H1 (cell line): ENCODE measurements around the gene BCAR3. TPM values are rescaled to one million over a fixed set of nuclear protein-coding genes. Genes with fewer than 3 reads are reported as not detected.

ENCODE experiments used
- CTCF ChIA-PET: fragments of 300-600 bp; sonication (Branson Sonifier 250); formaldehyde crosslinking; loops from one replicate; lab custom pipeline; 2021; ENCODE audit not compliant: partially characterized antibody; lab: Charles Lee
- POLR2A ChIA-PET: fragments of 300-600 bp; sonication (Branson Sonifier 250); formaldehyde crosslinking; loops from one replicate; lab custom pipeline; 2021; ENCODE audit warnings: inconsistent platforms; ENCODE audit not compliant: partially characterized antibody; lab: Charles Lee
- DNase-seq, 2 experiments: peaks; one replicate each; pipeline versions ENCODE4 v3.0.0 to v3.0.0-alpha.2; 2010 to 2022; ENCODE audit warnings: low spot score in 2 of 2, low read depth in 1 of 2, mixed read lengths in 1 of 2
- FAIRE-seq: peaks from 2 replicates; lab custom pipeline; 2011; peaks lifted over from hg19 to GRCh38; lab: Jason Lieb, UNC
- H2AFZ ChIP-seq: 2 replicates; pipeline ENCODE4 v1.8.1; 2012; ENCODE audit warnings: low read length, inconsistent platforms
- H2AK5ac ChIP-seq: 2 replicates; pipeline ENCODE4 v1.6.1; 2013; ENCODE audit warnings: low read depth, low read length
- H2BK120ac ChIP-seq: replicated peaks from 2 replicates; pipeline ENCODE3; 2013; ENCODE audit warnings: low read depth, low read length, inconsistent platforms
- H2BK12ac ChIP-seq: 2 replicates; pipeline ENCODE4 v1.6.1; 2013; ENCODE audit warnings: low read depth, low read length
- H2BK15ac ChIP-seq: 2 replicates; pipeline ENCODE4 v1.6.1; 2013; ENCODE audit warnings: low read length
- H2BK20ac ChIP-seq: 2 replicates; pipeline ENCODE4 v1.6.1; 2013; ENCODE audit warnings: low read length
- H2BK5ac ChIP-seq: 2 replicates; pipeline ENCODE4 v1.6.1; 2013; ENCODE audit warnings: low read depth, low read length
- H3K14ac ChIP-seq: 2 replicates; pipeline ENCODE4 v1.6.1; 2013; ENCODE audit warnings: inconsistent platforms; ENCODE audit not compliant: insufficient read length
- H3K18ac ChIP-seq: 2 replicates; pipeline ENCODE4 v1.6.1; 2013; ENCODE audit warnings: low read length; ENCODE audit errors: extremely low read depth
- H3K23ac ChIP-seq: 2 replicates; pipeline ENCODE4 v1.6.1; 2013; ENCODE audit warnings: inconsistent platforms; ENCODE audit not compliant: insufficient read length
- H3K23me2 ChIP-seq: 2 replicates; pipeline ENCODE4 v1.6.1; 2013; ENCODE audit warnings: low read depth, low read length
- H3K27ac ChIP-seq: 2 replicates; pipeline ENCODE4 v1.6.1; 2011; ENCODE audit warnings: low read depth, low read length, inconsistent platforms
- H3K27me3 ChIP-seq, 4 experiments: replicated peaks in 1 of 4; 1 replicate in 1 of 4; 2 replicates in 3 of 4; pipeline versions ENCODE4 v1.6.1 to v1.8.1; 2011 to 2013; ENCODE audit warnings: low read length in 3 of 4, mild to moderate bottlenecking in 3 of 4, inconsistent platforms in 2 of 4, mixed read lengths in 2 of 4, moderate library complexity in 1 of 4; ENCODE audit not compliant: control insufficient read depth in 3 of 4, insufficient read depth in 3 of 4; ENCODE audit errors: extremely low read depth in 1 of 4
- H3K36me3 ChIP-seq, 4 experiments: 2 replicates each; pipeline versions ENCODE4 v1.6.1 to v1.8.1; 2011 to 2013; ENCODE audit warnings: mild to moderate bottlenecking in 4 of 4, low read length in 3 of 4, moderate library complexity in 2 of 4, control low read depth in 1 of 4, inconsistent platforms in 1 of 4; ENCODE audit not compliant: insufficient read depth in 4 of 4, control insufficient read depth in 2 of 4
- H3K4ac ChIP-seq: replicated peaks from 2 replicates; pipeline ENCODE3; 2013; ENCODE audit warnings: low read length, low read depth, mixed read lengths, inconsistent platforms; ENCODE audit not compliant: insufficient read length
- H3K4me1 ChIP-seq, 4 experiments: replicated peaks in 1 of 4; 1 replicate in 1 of 4; 2 replicates in 3 of 4; pipeline versions ENCODE4 v1.6.1 to v1.8.1; 2011 to 2013; ENCODE audit warnings: low read length in 3 of 4, inconsistent platforms in 2 of 4, mixed read lengths in 1 of 4; ENCODE audit not compliant: insufficient read depth in 4 of 4, control insufficient read depth in 3 of 4
- H3K4me2 ChIP-seq, 2 experiments: 2 replicates each; pipeline versions ENCODE4 v1.6.1 to v1.8.1; 2011 to 2013; ENCODE audit warnings: low read depth in 2 of 2, low read length in 2 of 2, control low read depth in 1 of 2, inconsistent platforms in 1 of 2, mild to moderate bottlenecking in 1 of 2; ENCODE audit not compliant: insufficient read depth in 1 of 2
- H3K4me3 ChIP-seq, 4 experiments: fragments of 200-600, 300-600 bp in 1 of 4; sonication (generic), shearing (Covaris generic), sonication (Bioruptor Twin) in 1 of 4; 2 replicates each; pipeline versions ENCODE4 v1.5.1 to v1.8.1; 2011 to 2016; ENCODE audit warnings: low read length in 4 of 4, low read depth in 3 of 4, control low read depth in 2 of 4, inconsistent platforms in 2 of 4, mild to moderate bottlenecking in 2 of 4, mixed read lengths in 1 of 4, moderate library complexity in 1 of 4; ENCODE audit not compliant: insufficient read depth in 2 of 4; ENCODE audit errors: extremely low read depth in 1 of 4
- H3K56ac ChIP-seq: replicated peaks from 2 replicates; pipeline ENCODE3; 2013; ENCODE audit warnings: low read depth, mild to moderate bottlenecking, mixed read lengths, low read length, inconsistent platforms; ENCODE audit not compliant: insufficient read length
- H3K79me1 ChIP-seq: 2 replicates; pipeline ENCODE4 v1.6.1; 2013; ENCODE audit warnings: low read depth, low read length, control low read depth
- H3K79me2 ChIP-seq, 2 experiments: 2 replicates each; pipeline versions ENCODE4 v1.6.1 to v1.8.1; 2012 to 2013; ENCODE audit warnings: low read length in 2 of 2, mild to moderate bottlenecking in 2 of 2, inconsistent platforms in 1 of 2; ENCODE audit not compliant: insufficient read depth in 2 of 2, control insufficient read depth in 1 of 2
- H3K9ac ChIP-seq, 4 experiments: replicated peaks in 1 of 4; 1 replicate in 1 of 4; 2 replicates in 3 of 4; pipeline versions ENCODE4 v1.6.1 to v1.8.1; 2011 to 2013; ENCODE audit warnings: low read depth in 3 of 4, low read length in 3 of 4, control low read depth in 2 of 4, mild to moderate bottlenecking in 2 of 4, moderate library complexity in 2 of 4, inconsistent platforms in 1 of 4; ENCODE audit errors: extremely low read depth in 1 of 4
- H3K9me3 ChIP-seq, 2 experiments: 2 replicates each; pipeline versions ENCODE4 v1.6.1 to v1.8.1; 2012 to 2013; ENCODE audit warnings: mild to moderate bottlenecking in 2 of 2, moderate library complexity in 2 of 2, control low read depth in 1 of 2, inconsistent platforms in 1 of 2, low read depth in 1 of 2, low read length in 1 of 2, mixed read lengths in 1 of 2; ENCODE audit not compliant: insufficient read depth in 2 of 2
- H4K20me1 ChIP-seq, 2 experiments: replicated peaks in 1 of 2; 2 replicates each; pipeline versions ENCODE3 to v1.8.1; 2011 to 2013; ENCODE audit warnings: inconsistent platforms in 2 of 2, low read length in 2 of 2, mild to moderate bottlenecking in 1 of 2; ENCODE audit not compliant: insufficient read depth in 2 of 2, control insufficient read depth in 1 of 2
- H4K5ac ChIP-seq: 2 replicates; pipeline ENCODE4 v1.6.1; 2013; ENCODE audit warnings: low read length, low read depth, mixed read lengths, inconsistent platforms; ENCODE audit not compliant: insufficient read length
- H4K8ac ChIP-seq: 2 replicates; pipeline ENCODE4 v1.8.0; 2013; ENCODE audit warnings: mild to moderate bottlenecking, moderate library complexity, low read length, inconsistent platforms; ENCODE audit not compliant: insufficient read depth; ENCODE audit errors: extremely low read depth
- H4K91ac ChIP-seq: replicated peaks from 2 replicates; pipeline ENCODE3; 2013; ENCODE audit warnings: low read length, mixed read lengths, inconsistent platforms; ENCODE audit not compliant: insufficient read length
- BRCA1 ChIP-seq: IDR thresholded peaks from 2 replicates; pipeline ENCODE4 v1.6.1; 2012; ENCODE audit warnings: low read depth, low read length, improper control_type of control experiment
- HDAC2 ChIP-seq, 2 experiments: fragments of 300-600 bp in 1 of 2; sonication (generic) in 1 of 2; IDR thresholded peaks; 2 replicates each; pipeline ENCODE4 v1.6.1; 2011 to 2012; ENCODE audit warnings: low read depth in 2 of 2, low read length in 2 of 2, mild to moderate bottlenecking in 2 of 2, moderate library complexity in 2 of 2, borderline replicate concordance in 1 of 2, inconsistent platforms in 1 of 2
- NANOG ChIP-seq: IDR thresholded peaks from 2 replicates; pipeline ENCODE4 v1.6.1; 2011; ENCODE audit warnings: low read length, low read depth, mild to moderate bottlenecking, inconsistent platforms; ENCODE audit not compliant: insufficient read depth, poor library complexity, severe bottlenecking
- POLR2AphosphoS5 ChIP-seq: IDR thresholded peaks from 2 replicates; pipeline ENCODE4 v1.6.1; 2011; ENCODE audit warnings: low read depth, low read length
- WGBS, 2 experiments: shearing (Covaris generic) in 1 of 2; methylation state at CpG; one replicate each; pipeline versions ENCODE4 v1.1.6 to v1.1.7; 2013 to 2015; ENCODE audit warnings: low lambda C conversion rate in 2 of 2, mixed read lengths in 2 of 2, inconsistent platforms in 1 of 2, low coverage in 1 of 2, missing lambda C conversion rate in 1 of 2; ENCODE audit not compliant: insufficient replicate concordance in 2 of 2, insufficient coverage in 1 of 2, insufficient read length in 1 of 2; ENCODE audit errors: extremely low coverage in 1 of 2, missing lambda C conversion rate in 1 of 2; 5-methylcytosine and 5-hydroxymethylcytosine counted together
- polyA plus RNA-seq, 7 experiments: library from polyadenylated mRNA; depleted of rRNA in 3 of 7; stranded (reverse) in 5 of 7; unstranded in 2 of 7; fragments of >200 nt in 5 of 7; fragments of 200-250 nt in 2 of 7; gene quantifications; 1 replicate in 5 of 7; 2 replicates in 1 of 7; 4 replicates in 1 of 7; pipeline versions ENCODE4 v1.2.1 to v1.2.3, GENCODE V29; 2011 to 2013; ENCODE audit warnings: missing spikeins in 2 of 7, mixed read lengths in 2 of 7
- total RNA-seq: library from RNA; stranded (reverse); fragmentation: NEBNext Ultra II Directional; extraction: Animal tissue kit (Norgen Biotek cat#: 25700); gene quantifications from 2 replicates; pipeline ENCODE4 v1.2.1, GENCODE V29; 2021
- TF ChIP-seq, protein P1 (sequence below): IDR thresholded peaks from 2 replicates; pipeline ENCODE4 v1.6.1; 2011; ENCODE audit warnings: low read length, improper control_type of control experiment

Gene BCAR3
- total and polyA plus RNA-seq, 2 of the 8 experiments (the other 6 are each of a cell fraction or from before 2014, with no cell fraction given) = 5.6 to 9.2 TPM

GRCh38 chr1:93658188-93658587 lies 23.4 kb downstream of the BCAR3 start:
- no peak overlapping the region for H3K27ac ChIP-seq
- no peak overlapping the region for H3K4me2 ChIP-seq

More at GRCh38 chr1:93658188-93658587, 23.4 kb downstream of the BCAR3 start:
- Histone ChIP-seq H4K8ac (no peak overlapping the region), H3K79me2 (no peaks in the 10 kb centered on the region), H3K23me2 (no peaks in the 10 kb centered on the region), H2BK5ac (no peak overlapping the region), H2BK12ac (no peak overlapping the region), H4K20me1 (no peaks in the 10 kb centered on the region), H3K56ac (no peak overlapping the region), H3K27me3 (no peaks in the 10 kb centered on the region), H3K18ac (no peak overlapping the region), H2BK20ac (no peak overlapping the region), H3K36me3 (no peaks in the 10 kb centered on the region), H2BK120ac (no peak overlapping the region), H3K4me1 (peaks cover 0 to 9% (median 4%) of the 10 kb centered on the region in 4 experiments; a peak in 5 of 7 replicates)
- POLR2A ChIA-PET = no interaction called here
- no peak for FAIRE-seq
- TF ChIP-seq POLR2AphosphoS5 (no peak), HDAC2 (IDR thresholded peaks at IDR 0.05; ENCODE audit: borderline replicate concordance in 1 of 2, low read depth in 2 of 2, low read length in 2 of 2) (no peak), NANOG (no peak), BRCA1 (no peak)
- TF ChIP-seq, protein P1, sequence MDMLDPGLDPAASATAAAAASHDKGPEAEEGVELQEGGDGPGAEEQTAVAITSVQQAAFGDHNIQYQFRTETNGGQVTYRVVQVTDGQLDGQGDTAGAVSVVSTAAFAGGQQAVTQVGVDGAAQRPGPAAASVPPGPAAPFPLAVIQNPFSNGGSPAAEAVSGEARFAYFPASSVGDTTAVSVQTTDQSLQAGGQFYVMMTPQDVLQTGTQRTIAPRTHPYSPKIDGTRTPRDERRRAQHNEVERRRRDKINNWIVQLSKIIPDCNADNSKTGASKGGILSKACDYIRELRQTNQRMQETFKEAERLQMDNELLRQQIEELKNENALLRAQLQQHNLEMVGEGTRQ = no peak
- TF ChIP-seq, all 59 proteins: peak for 0
- Histone ChIP-seq H3K14ac (no peak overlapping the region), H3K23ac (no peak overlapping the region), H3K4me3 (no peak overlapping the region), H3K9me3 (no peaks in the 10 kb centered on the region), H2AFZ (no peak overlapping the region), H2AK5ac (no peak overlapping the region), H4K5ac (no peak overlapping the region), H3K4ac (no peak overlapping the region), H3K79me1 (no peaks in the 10 kb centered on the region), H3K9ac (no peak overlapping the region), H2BK15ac (no peak overlapping the region), H4K91ac (no peak overlapping the region)
- no peak for DNase-seq
- 86% methylated on average over 5 of the region's 5 CpGs; no CpG with 5 or more reads in 1 of the 2 experiments for WGBS, 2 experiments
- CTCF ChIA-PET = interaction anchor here (1.0 to 1.4 kb wide), 2 partner anchors 9 to 22 kb away, joined by 5 to 6 read pairs; no protein-coding TSS in a partner anchor
